H1 (cell line): Measurements from ENCODE around the gene SFXN4. TPM values are rescaled to one million over a fixed set of nuclear protein-coding genes. Genes with fewer than 3 reads are reported as not detected.

Source experiments
- CTCF ChIA-PET: fragments of 300-600 bp; sonication (Branson Sonifier 250); formaldehyde crosslinking; loops from one replicate; lab custom pipeline; 2021; ENCODE audit not compliant: partially characterized antibody; lab: Charles Lee
- POLR2A ChIA-PET: fragments of 300-600 bp; sonication (Branson Sonifier 250); formaldehyde crosslinking; loops from one replicate; lab custom pipeline; 2021; ENCODE audit warnings: inconsistent platforms; ENCODE audit not compliant: partially characterized antibody; lab: Charles Lee
- DNase-seq, 2 experiments: peaks; one replicate each; pipeline versions ENCODE4 v3.0.0 to v3.0.0-alpha.2; 2010 to 2022; ENCODE audit warnings: low spot score in 2 of 2, low read depth in 1 of 2, mixed read lengths in 1 of 2
- FAIRE-seq: peaks from 2 replicates; lab custom pipeline; 2011; peaks lifted over from hg19 to GRCh38; lab: Jason Lieb, UNC
- H2AFZ ChIP-seq: 2 replicates; pipeline ENCODE4 v1.8.1; 2012; ENCODE audit warnings: low read length, inconsistent platforms
- H2AK5ac ChIP-seq: 2 replicates; pipeline ENCODE4 v1.6.1; 2013; ENCODE audit warnings: low read depth, low read length
- H2BK120ac ChIP-seq: replicated peaks from 2 replicates; pipeline ENCODE3; 2013; ENCODE audit warnings: low read depth, low read length, inconsistent platforms
- H2BK12ac ChIP-seq: 2 replicates; pipeline ENCODE4 v1.6.1; 2013; ENCODE audit warnings: low read depth, low read length
- H2BK15ac ChIP-seq: 2 replicates; pipeline ENCODE4 v1.6.1; 2013; ENCODE audit warnings: low read length
- H2BK20ac ChIP-seq: 2 replicates; pipeline ENCODE4 v1.6.1; 2013; ENCODE audit warnings: low read length
- H2BK5ac ChIP-seq: 2 replicates; pipeline ENCODE4 v1.6.1; 2013; ENCODE audit warnings: low read depth, low read length
- H3K14ac ChIP-seq: 2 replicates; pipeline ENCODE4 v1.6.1; 2013; ENCODE audit warnings: inconsistent platforms; ENCODE audit not compliant: insufficient read length
- H3K18ac ChIP-seq: 2 replicates; pipeline ENCODE4 v1.6.1; 2013; ENCODE audit warnings: low read length; ENCODE audit errors: extremely low read depth
- H3K23ac ChIP-seq: 2 replicates; pipeline ENCODE4 v1.6.1; 2013; ENCODE audit warnings: inconsistent platforms; ENCODE audit not compliant: insufficient read length
- H3K23me2 ChIP-seq: 2 replicates; pipeline ENCODE4 v1.6.1; 2013; ENCODE audit warnings: low read depth, low read length
- H3K27ac ChIP-seq: 2 replicates; pipeline ENCODE4 v1.6.1; 2011; ENCODE audit warnings: low read depth, low read length, inconsistent platforms
- H3K27me3 ChIP-seq, 4 experiments: replicated peaks in 1 of 4; 1 replicate in 1 of 4; 2 replicates in 3 of 4; pipeline versions ENCODE4 v1.6.1 to v1.8.1; 2011 to 2013; ENCODE audit warnings: low read length in 3 of 4, mild to moderate bottlenecking in 3 of 4, inconsistent platforms in 2 of 4, mixed read lengths in 2 of 4, moderate library complexity in 1 of 4; ENCODE audit not compliant: control insufficient read depth in 3 of 4, insufficient read depth in 3 of 4; ENCODE audit errors: extremely low read depth in 1 of 4
- H3K36me3 ChIP-seq, 4 experiments: 2 replicates each; pipeline versions ENCODE4 v1.6.1 to v1.8.1; 2011 to 2013; ENCODE audit warnings: mild to moderate bottlenecking in 4 of 4, low read length in 3 of 4, moderate library complexity in 2 of 4, control low read depth in 1 of 4, inconsistent platforms in 1 of 4; ENCODE audit not compliant: insufficient read depth in 4 of 4, control insufficient read depth in 2 of 4
- H3K4ac ChIP-seq: replicated peaks from 2 replicates; pipeline ENCODE3; 2013; ENCODE audit warnings: low read length, low read depth, mixed read lengths, inconsistent platforms; ENCODE audit not compliant: insufficient read length
- H3K4me1 ChIP-seq, 4 experiments: replicated peaks in 1 of 4; 1 replicate in 1 of 4; 2 replicates in 3 of 4; pipeline versions ENCODE4 v1.6.1 to v1.8.1; 2011 to 2013; ENCODE audit warnings: low read length in 3 of 4, inconsistent platforms in 2 of 4, mixed read lengths in 1 of 4; ENCODE audit not compliant: insufficient read depth in 4 of 4, control insufficient read depth in 3 of 4
- H3K4me2 ChIP-seq, 2 experiments: 2 replicates each; pipeline versions ENCODE4 v1.6.1 to v1.8.1; 2011 to 2013; ENCODE audit warnings: low read depth in 2 of 2, low read length in 2 of 2, control low read depth in 1 of 2, inconsistent platforms in 1 of 2, mild to moderate bottlenecking in 1 of 2; ENCODE audit not compliant: insufficient read depth in 1 of 2
- H3K4me3 ChIP-seq, 4 experiments: fragments of 200-600, 300-600 bp in 1 of 4; sonication (generic), shearing (Covaris generic), sonication (Bioruptor Twin) in 1 of 4; 2 replicates each; pipeline versions ENCODE4 v1.5.1 to v1.8.1; 2011 to 2016; ENCODE audit warnings: low read length in 4 of 4, low read depth in 3 of 4, control low read depth in 2 of 4, inconsistent platforms in 2 of 4, mild to moderate bottlenecking in 2 of 4, mixed read lengths in 1 of 4, moderate library complexity in 1 of 4; ENCODE audit not compliant: insufficient read depth in 2 of 4; ENCODE audit errors: extremely low read depth in 1 of 4
- H3K56ac ChIP-seq: replicated peaks from 2 replicates; pipeline ENCODE3; 2013; ENCODE audit warnings: low read depth, mild to moderate bottlenecking, mixed read lengths, low read length, inconsistent platforms; ENCODE audit not compliant: insufficient read length
- H3K79me1 ChIP-seq: 2 replicates; pipeline ENCODE4 v1.6.1; 2013; ENCODE audit warnings: low read depth, low read length, control low read depth
- H3K79me2 ChIP-seq, 2 experiments: 2 replicates each; pipeline versions ENCODE4 v1.6.1 to v1.8.1; 2012 to 2013; ENCODE audit warnings: low read length in 2 of 2, mild to moderate bottlenecking in 2 of 2, inconsistent platforms in 1 of 2; ENCODE audit not compliant: insufficient read depth in 2 of 2, control insufficient read depth in 1 of 2
- H3K9ac ChIP-seq, 4 experiments: replicated peaks in 1 of 4; 1 replicate in 1 of 4; 2 replicates in 3 of 4; pipeline versions ENCODE4 v1.6.1 to v1.8.1; 2011 to 2013; ENCODE audit warnings: low read depth in 3 of 4, low read length in 3 of 4, control low read depth in 2 of 4, mild to moderate bottlenecking in 2 of 4, moderate library complexity in 2 of 4, inconsistent platforms in 1 of 4; ENCODE audit errors: extremely low read depth in 1 of 4
- H3K9me3 ChIP-seq, 2 experiments: 2 replicates each; pipeline versions ENCODE4 v1.6.1 to v1.8.1; 2012 to 2013; ENCODE audit warnings: mild to moderate bottlenecking in 2 of 2, moderate library complexity in 2 of 2, control low read depth in 1 of 2, inconsistent platforms in 1 of 2, low read depth in 1 of 2, low read length in 1 of 2, mixed read lengths in 1 of 2; ENCODE audit not compliant: insufficient read depth in 2 of 2
- H4K20me1 ChIP-seq, 2 experiments: replicated peaks in 1 of 2; 2 replicates each; pipeline versions ENCODE3 to v1.8.1; 2011 to 2013; ENCODE audit warnings: inconsistent platforms in 2 of 2, low read length in 2 of 2, mild to moderate bottlenecking in 1 of 2; ENCODE audit not compliant: insufficient read depth in 2 of 2, control insufficient read depth in 1 of 2
- H4K5ac ChIP-seq: 2 replicates; pipeline ENCODE4 v1.6.1; 2013; ENCODE audit warnings: low read length, low read depth, mixed read lengths, inconsistent platforms; ENCODE audit not compliant: insufficient read length
- H4K8ac ChIP-seq: 2 replicates; pipeline ENCODE4 v1.8.0; 2013; ENCODE audit warnings: mild to moderate bottlenecking, moderate library complexity, low read length, inconsistent platforms; ENCODE audit not compliant: insufficient read depth; ENCODE audit errors: extremely low read depth
- H4K91ac ChIP-seq: replicated peaks from 2 replicates; pipeline ENCODE3; 2013; ENCODE audit warnings: low read length, mixed read lengths, inconsistent platforms; ENCODE audit not compliant: insufficient read length
- CBX5 ChIP-seq: fragments of 300-800, 300-1000 bp; sonication (generic); IDR thresholded peaks from 2 replicates; pipeline ENCODE4 v1.7.1; 2016; ENCODE audit warnings: antibody characterized with exemption, low read length, low read depth
- GTF2F1 ChIP-seq: IDR thresholded peaks from 2 replicates; pipeline ENCODE4 v1.6.1; 2012; ENCODE audit warnings: low read depth, low read length, improper control_type of control experiment, borderline replicate concordance
- SIX5 ChIP-seq: IDR thresholded peaks from 2 replicates; pipeline ENCODE4 v1.6.1; 2011; ENCODE audit warnings: mild to moderate bottlenecking, low read depth, low read length
- SP1 ChIP-seq: IDR thresholded peaks from 2 replicates; pipeline ENCODE4 v1.6.1; 2011; ENCODE audit warnings: low read depth, low read length
- WGBS, 2 experiments: shearing (Covaris generic) in 1 of 2; methylation state at CpG; one replicate each; pipeline versions ENCODE4 v1.1.6 to v1.1.7; 2013 to 2015; ENCODE audit warnings: low lambda C conversion rate in 2 of 2, mixed read lengths in 2 of 2, inconsistent platforms in 1 of 2, low coverage in 1 of 2, missing lambda C conversion rate in 1 of 2; ENCODE audit not compliant: insufficient replicate concordance in 2 of 2, insufficient coverage in 1 of 2, insufficient read length in 1 of 2; ENCODE audit errors: extremely low coverage in 1 of 2, missing lambda C conversion rate in 1 of 2; 5-methylcytosine and 5-hydroxymethylcytosine counted together
- polyA plus RNA-seq, 7 experiments: library from polyadenylated mRNA; depleted of rRNA in 3 of 7; stranded (reverse) in 5 of 7; unstranded in 2 of 7; fragments of >200 nt in 5 of 7; fragments of 200-250 nt in 2 of 7; gene quantifications; 1 replicate in 5 of 7; 2 replicates in 1 of 7; 4 replicates in 1 of 7; pipeline versions ENCODE4 v1.2.1 to v1.2.3, GENCODE V29; 2011 to 2013; ENCODE audit warnings: missing spikeins in 2 of 7, mixed read lengths in 2 of 7
- total RNA-seq: library from RNA; stranded (reverse); fragmentation: NEBNext Ultra II Directional; extraction: Animal tissue kit (Norgen Biotek cat#: 25700); gene quantifications from 2 replicates; pipeline ENCODE4 v1.2.1, GENCODE V29; 2021

Gene SFXN4
- total and polyA plus RNA-seq, 2 of the 8 experiments (the other 6 are each of a cell fraction or from before 2014, with no cell fraction given), result 15.4 to 21.6 TPM

- Histone ChIP-seq H3K23me2 (no peaks in the 10 kb centered on the region), H3K36me3 (peaks cover 11 to 52% (median 32%) of the 10 kb centered on the region in 4 experiments), H2BK15ac (no peak overlapping the region), H4K5ac (no peak overlapping the region), H3K4me3 (no peak overlapping the region), H3K56ac (no peak overlapping the region), H2BK12ac (no peak overlapping the region), H3K18ac (no peak overlapping the region), H2BK120ac (no peak overlapping the region), H3K27ac (no peak overlapping the region), H2BK5ac (no peak overlapping the region), H2AFZ (no peak overlapping the region), H3K23ac (no peak overlapping the region), H3K9me3 (no peaks in the 10 kb centered on the region), H4K91ac (no peak overlapping the region), H3K14ac (no peak overlapping the region), H3K4ac (no peak overlapping the region), H4K20me1 (peaks cover 0 to 6% of the 10 kb centered on the region in 2 experiments), H3K4me2 (no peak overlapping the region)
- WGBS, 2 experiments, result 87% methylated on average over 4 of the region's 4 CpGs; no CpG with 5 or more reads in 1 of the 2 experiments
- no peak for DNase-seq
- POLR2A ChIA-PET, result interaction anchor here (0.6 kb wide), 1 partner anchor 9 kb away, joined by 4 read pairs; the partner anchor contains the start of gene DENND10
- TF ChIP-seq SP1, result no peak
- no peak for TF ChIP-seq SIX5
- no peak for TF ChIP-seq CBX5
- TF ChIP-seq GTF2F1, result no peak
- TF ChIP-seq, all 59 proteins: peak for 0
- H2AK5ac ChIP-seq, result no peak overlapping the region
- no peaks in the 10 kb centered on the region for H3K27me3 ChIP-seq
- H2BK20ac ChIP-seq, result no peak overlapping the region
- no peak overlapping the region for H4K8ac ChIP-seq
- no peaks in the 10 kb centered on the region for H3K79me2 ChIP-seq
- CTCF ChIA-PET, result interaction anchor here (0.6 to 0.7 kb wide), 2 partner anchors 77 to 109 kb away, joined by 3 to 5 read pairs; no protein-coding TSS in a partner anchor
- no peak for FAIRE-seq
- no peak overlapping the region for H3K9ac ChIP-seq
- no peaks in the 10 kb centered on the region for H3K4me1 ChIP-seq
- H3K79me1 ChIP-seq, result no peaks in the 10 kb centered on the region
Observed at GRCh38 chr10:119112056-119112455, 53.5 kb downstream of the SFXN4 start.
